ENCODE data around the gene PCBP3.

GRCh38 chr21:45622416-45623097 is 21.0 kb upstream of the PCBP3 start:
- TF ChIP-seq CTCF (IDR thresholded peaks at IDR 0.05; ENCODE audit: borderline replicate concordance, extremely low read depth, low read length, poor library complexity, severe bottlenecking) (no peak), EZH2 (IDR thresholded peaks at IDR 0.05; ENCODE audit: borderline replicate concordance, low read depth, low read length, severe bottlenecking) (no peak)
